Measurements from ENCODE around the gene FHIT.

DNA sequence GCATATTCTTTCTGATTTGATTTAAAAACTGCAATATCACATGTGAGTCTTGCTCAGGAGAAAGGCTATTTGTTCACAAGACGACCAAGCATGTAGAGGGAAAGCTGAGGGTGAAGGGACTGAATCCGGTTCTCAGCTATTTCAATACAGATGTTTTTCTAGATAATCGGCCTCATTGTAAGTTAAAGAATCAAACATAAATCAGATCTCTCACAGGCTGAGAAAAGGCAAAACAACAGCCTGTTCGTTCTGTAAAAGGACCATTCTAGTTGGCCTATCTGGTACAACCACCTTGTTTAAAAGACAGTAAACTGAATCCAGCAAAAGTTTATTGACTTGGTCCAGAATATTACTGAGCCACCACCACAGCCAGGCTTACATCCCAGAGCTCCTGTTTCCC lies 1155.7 kb downstream of the FHIT start:
- TF ChIP-seq, protein P1, sequence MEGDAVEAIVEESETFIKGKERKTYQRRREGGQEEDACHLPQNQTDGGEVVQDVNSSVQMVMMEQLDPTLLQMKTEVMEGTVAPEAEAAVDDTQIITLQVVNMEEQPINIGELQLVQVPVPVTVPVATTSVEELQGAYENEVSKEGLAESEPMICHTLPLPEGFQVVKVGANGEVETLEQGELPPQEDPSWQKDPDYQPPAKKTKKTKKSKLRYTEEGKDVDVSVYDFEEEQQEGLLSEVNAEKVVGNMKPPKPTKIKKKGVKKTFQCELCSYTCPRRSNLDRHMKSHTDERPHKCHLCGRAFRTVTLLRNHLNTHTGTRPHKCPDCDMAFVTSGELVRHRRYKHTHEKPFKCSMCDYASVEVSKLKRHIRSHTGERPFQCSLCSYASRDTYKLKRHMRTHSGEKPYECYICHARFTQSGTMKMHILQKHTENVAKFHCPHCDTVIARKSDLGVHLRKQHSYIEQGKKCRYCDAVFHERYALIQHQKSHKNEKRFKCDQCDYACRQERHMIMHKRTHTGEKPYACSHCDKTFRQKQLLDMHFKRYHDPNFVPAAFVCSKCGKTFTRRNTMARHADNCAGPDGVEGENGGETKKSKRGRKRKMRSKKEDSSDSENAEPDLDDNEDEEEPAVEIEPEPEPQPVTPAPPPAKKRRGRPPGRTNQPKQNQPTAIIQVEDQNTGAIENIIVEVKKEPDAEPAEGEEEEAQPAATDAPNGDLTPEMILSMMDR (IDR thresholded peaks at IDR 0.05; ENCODE audit: insufficient read depth, low read length, poor library complexity, severe bottlenecking) = no peak
- TF ChIP-seq EZH2phosphoT487 (conservative IDR thresholded peaks at IDR 0.05; ENCODE audit: low read length) = no peak
